ENCODE data around the gene OR52I2. TPM values are rescaled to one million over a fixed set of nuclear protein-coding genes. Genes with fewer than 3 reads are reported as not detected.
A peak's percentile ranks its signal among the peaks of the same experiment; 100 is the strongest.

The OR52I2 gene
- total RNA-seq, 1 experiment from 2014 or later = not detected

DNA sequence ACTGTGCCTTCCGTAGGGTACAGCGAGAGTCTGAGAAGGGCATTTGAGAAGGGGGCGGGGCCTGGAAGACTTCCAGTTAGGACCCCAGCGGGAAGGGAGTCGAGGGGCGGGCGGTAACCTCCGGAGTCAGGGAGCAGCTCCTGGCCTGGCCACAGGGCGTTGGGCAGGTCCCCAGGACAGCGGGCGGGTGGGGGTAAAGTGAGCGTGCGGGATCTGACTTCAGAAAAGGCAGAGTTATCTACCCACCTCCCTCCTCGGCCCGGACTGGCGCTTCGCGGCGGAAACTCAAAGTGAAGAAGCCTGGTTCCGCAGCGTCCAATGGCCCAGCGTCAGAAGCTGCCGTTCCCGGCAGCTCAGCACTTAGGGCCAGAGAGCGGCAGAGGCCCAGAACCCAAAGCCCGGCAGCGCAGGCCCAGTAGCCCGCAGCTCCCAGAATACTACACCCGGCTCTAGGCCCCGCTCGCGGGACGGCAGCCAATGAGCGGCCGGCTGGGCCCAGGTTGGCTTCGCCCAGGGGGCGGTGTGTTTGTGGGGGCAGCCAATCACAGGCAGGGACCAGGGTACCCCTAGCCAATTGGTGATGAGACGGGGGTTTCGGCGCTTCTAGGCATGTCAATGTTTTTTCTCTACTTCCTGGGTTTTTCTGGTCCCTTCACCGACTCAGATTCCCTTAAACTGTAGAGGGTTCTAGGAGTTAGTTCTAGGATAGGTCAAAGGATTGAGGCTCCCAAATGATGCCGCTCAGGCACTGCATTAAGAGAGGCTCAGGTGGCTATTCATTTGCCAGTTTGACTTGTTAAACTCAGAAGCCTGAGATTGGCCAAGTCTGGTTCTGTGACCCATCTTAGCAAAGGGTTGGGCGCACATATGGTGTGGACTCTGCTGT lies 26.5 kb downstream of the OR52I2 start, which contains the start of gene TRIM68:
Gene TRIM68, minus strand, starts transcription at position 451 of the 886 bp plus-strand sequence. CDS start 2,727 bp downstream, outside the sequence.
- Histone ChIP-seq H3K4me1 (replicated peaks; ENCODE audit: insufficient read depth) (0 out of 2 replicates have a peak, but pooled peaks cover 4% of the 10 kb centered on the region), H3K27ac (no peak within 1 kb of the TSS), H3K9me2 (ENCODE audit: insufficient read depth) (no peaks in the 10 kb centered on the region), H3K9me3 (ENCODE audit: insufficient read depth, low read depth) (no peaks in the 10 kb centered on the region), H3K36me3 (ENCODE audit: low read depth) (no peaks in the 10 kb centered on the region), H3K27me3 (ENCODE audit: insufficient read depth, low read depth) (no peaks in the 10 kb centered on the region), H4K20me1 (ENCODE audit: insufficient read depth) (no peaks in the 10 kb centered on the region), H2AFZ (peak within 1 kb of the TSS; percentile 88), H3F3A (ENCODE audit: insufficient read depth, low read depth) (no peaks in the 10 kb centered on the region), H3K79me2 (ENCODE audit: low read depth) (no peaks in the 10 kb centered on the region), H3K4me2 (peak within 1 kb of the TSS; percentile 94), H3K4me3 (peak within 1 kb of the TSS; percentile 68)
- peak; percentile 78 to 90 for DNase-seq
- BruUV-seq (replicated peaks) = TSS peak; percentile 83
- ChIA-PET CTCF (no interaction called here), POLR2A (ENCODE audit: unreplicated experiment) (interaction anchor here (0.7 kb wide), 1 partner anchor 333 kb away, joined by 3 read pairs; no protein-coding TSS in a partner anchor)
- intact Hi-C loops (cut with micrococcal nuclease; ENCODE audit: unreplicated experiment) = no loop called here
- TF ChIP-seq, protein P1, sequence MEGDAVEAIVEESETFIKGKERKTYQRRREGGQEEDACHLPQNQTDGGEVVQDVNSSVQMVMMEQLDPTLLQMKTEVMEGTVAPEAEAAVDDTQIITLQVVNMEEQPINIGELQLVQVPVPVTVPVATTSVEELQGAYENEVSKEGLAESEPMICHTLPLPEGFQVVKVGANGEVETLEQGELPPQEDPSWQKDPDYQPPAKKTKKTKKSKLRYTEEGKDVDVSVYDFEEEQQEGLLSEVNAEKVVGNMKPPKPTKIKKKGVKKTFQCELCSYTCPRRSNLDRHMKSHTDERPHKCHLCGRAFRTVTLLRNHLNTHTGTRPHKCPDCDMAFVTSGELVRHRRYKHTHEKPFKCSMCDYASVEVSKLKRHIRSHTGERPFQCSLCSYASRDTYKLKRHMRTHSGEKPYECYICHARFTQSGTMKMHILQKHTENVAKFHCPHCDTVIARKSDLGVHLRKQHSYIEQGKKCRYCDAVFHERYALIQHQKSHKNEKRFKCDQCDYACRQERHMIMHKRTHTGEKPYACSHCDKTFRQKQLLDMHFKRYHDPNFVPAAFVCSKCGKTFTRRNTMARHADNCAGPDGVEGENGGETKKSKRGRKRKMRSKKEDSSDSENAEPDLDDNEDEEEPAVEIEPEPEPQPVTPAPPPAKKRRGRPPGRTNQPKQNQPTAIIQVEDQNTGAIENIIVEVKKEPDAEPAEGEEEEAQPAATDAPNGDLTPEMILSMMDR (conservative IDR thresholded peaks at IDR 0.05) = no peak
- TF ChIP-seq EZH2 (IDR thresholded peaks at IDR 0.05; ENCODE audit: low read depth) = no peak

DNA sequence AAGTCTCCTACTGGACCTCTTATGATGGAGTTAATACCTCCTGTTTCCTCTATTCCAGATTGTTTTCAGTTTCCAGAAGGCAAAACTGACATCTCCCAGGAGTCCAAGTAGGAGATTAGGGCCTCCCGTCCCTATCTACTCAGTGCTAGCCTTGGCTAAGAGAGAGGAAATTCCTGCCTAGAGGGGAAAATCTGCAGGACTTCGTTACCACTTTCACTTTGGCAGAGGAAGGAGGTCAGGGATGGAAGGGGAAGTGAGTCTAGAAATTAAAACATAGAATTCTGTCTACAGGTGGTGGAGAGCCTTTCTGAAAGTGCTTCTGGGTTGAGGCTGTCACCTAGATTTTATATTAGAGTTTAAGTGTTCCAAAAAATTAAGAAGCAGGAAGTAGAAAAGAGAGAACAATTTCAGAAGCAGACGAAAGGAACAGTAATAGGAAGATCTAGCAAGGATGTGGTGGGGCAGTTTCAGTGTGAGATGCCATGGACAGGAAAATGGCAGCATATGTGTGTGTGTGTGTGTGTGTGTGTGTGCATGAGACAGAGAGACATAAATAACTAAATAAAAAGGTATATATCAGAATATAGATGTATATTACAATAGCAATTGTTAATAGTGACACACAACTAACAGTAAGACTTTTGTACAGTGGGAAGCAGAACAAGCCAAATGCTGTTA lies 28.9 kb downstream of the OR52I2 start:
- ChIA-PET POLR2A (ENCODE audit: unreplicated experiment) (no interaction called here), CTCF (no interaction called here)
- intact Hi-C loops (cut with micrococcal nuclease; ENCODE audit: unreplicated experiment) = no loop called here
- BruUV-seq (replicated peaks) = no TSS peak
- Histone ChIP-seq H3F3A (ENCODE audit: insufficient read depth, low read depth) (no peaks in the 10 kb centered on the region), H3K36me3 (ENCODE audit: low read depth) (no peaks in the 10 kb centered on the region), H3K4me2 (peak overlapping the region; percentile 54), H3K4me1 (replicated peaks; ENCODE audit: insufficient read depth) (0 out of 2 replicates have a peak, but pooled peaks cover 4% of the 10 kb centered on the region), H4K20me1 (ENCODE audit: insufficient read depth) (no peaks in the 10 kb centered on the region), H3K4me3 (no peak overlapping the region), H3K79me2 (ENCODE audit: low read depth) (no peaks in the 10 kb centered on the region), H3K27me3 (ENCODE audit: insufficient read depth, low read depth) (peaks cover 3% of the 10 kb centered on the region; the same call in 1 of the 2 replicates), H3K27ac (no peak overlapping the region), H3K9me3 (ENCODE audit: insufficient read depth, low read depth) (no peaks in the 10 kb centered on the region), H3K9me2 (ENCODE audit: insufficient read depth) (no peaks in the 10 kb centered on the region), H2AFZ (peak overlapping the region; percentile 72)
- no peak for TF ChIP-seq EZH2 (IDR thresholded peaks at IDR 0.05; ENCODE audit: low read depth)
- no peak for DNase-seq

DNA sequence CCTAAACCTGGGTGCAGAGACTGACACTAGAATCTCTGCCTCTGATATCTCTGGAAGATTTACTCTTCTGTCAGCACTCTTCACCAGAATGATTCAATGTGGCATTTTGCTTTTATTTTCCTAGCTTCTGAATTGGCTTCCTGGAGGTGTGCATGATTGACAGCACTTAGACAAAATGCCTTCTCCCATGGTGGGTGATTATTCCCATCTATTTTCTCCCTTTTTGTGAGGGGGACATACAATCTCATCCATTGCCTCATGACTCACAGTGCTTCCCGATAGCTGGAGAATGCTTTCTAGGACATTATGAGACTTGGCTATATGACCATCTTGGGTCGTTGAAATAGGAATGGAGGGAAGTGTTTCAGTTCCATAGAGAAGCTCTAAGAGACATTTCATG lies 30.4 kb downstream of the OR52I2 start:
- no TSS peak for BruUV-seq (replicated peaks)
- DNase-seq = no peak
- H3K4me3 ChIP-seq = no peak overlapping the region
- H3K4me1 ChIP-seq (replicated peaks; ENCODE audit: insufficient read depth) = 0 out of 2 replicates have a peak, but pooled peaks cover 4% of the 10 kb centered on the region
- no peak overlapping the region for H3K27ac ChIP-seq
- intact Hi-C loops (cut with micrococcal nuclease; ENCODE audit: unreplicated experiment) = no loop called here
- no peaks in the 10 kb centered on the region for H3F3A ChIP-seq (ENCODE audit: insufficient read depth, low read depth)
- no peaks in the 10 kb centered on the region for H3K36me3 ChIP-seq (ENCODE audit: low read depth)
- ChIA-PET POLR2A (ENCODE audit: unreplicated experiment) (no interaction called here), CTCF (no interaction called here)
- TF ChIP-seq EZH2 (IDR thresholded peaks at IDR 0.05; ENCODE audit: low read depth) = no peak
- TF ChIP-seq, protein P1 (conservative IDR thresholded peaks at IDR 0.05) = no peak
- H3K79me2 ChIP-seq (ENCODE audit: low read depth) = no peaks in the 10 kb centered on the region
- H2AFZ ChIP-seq = no peak overlapping the region
- H4K20me1 ChIP-seq (ENCODE audit: insufficient read depth) = no peaks in the 10 kb centered on the region
- H3K9me3 ChIP-seq (ENCODE audit: insufficient read depth, low read depth) = no peaks in the 10 kb centered on the region
- H3K27me3 ChIP-seq (ENCODE audit: insufficient read depth, low read depth) = peaks cover 6% of the 10 kb centered on the region; the same call in 1 of the 2 replicates
- no peaks in the 10 kb centered on the region for H3K9me2 ChIP-seq (ENCODE audit: insufficient read depth)
- no peak overlapping the region for H3K4me2 ChIP-seq
